GM18870 (cell line): ENCODE measurements around the gene PTPRN2.

Experiments
- ATAC-seq: cut with Tn5 transposase; IDR thresholded peaks from one replicate; pipeline ENCODE4 v1.9.1; 2021; ENCODE audit warnings: moderate library complexity; ENCODE audit not compliant: unreplicated experiment

The PTPRN2 gene

GRCh38 chr7:157722137-157723060 lies 865.2 kb downstream of the PTPRN2 start:
- ATAC-seq, result no peak

- no peak for ATAC-seq
These were observed 866.0 kb downstream of the PTPRN2 start for GRCh38 chr7:157721468-157722136.

GRCh38 chr7:157719705-157720655 lies 867.6 kb downstream of the PTPRN2 start:
- ATAC-seq, result no peak

- no peak for ATAC-seq
These were observed 868.5 kb downstream of the PTPRN2 start for GRCh38 chr7:157719008-157719682.

GRCh38 chr7:157718303-157719007 lies 869.2 kb downstream of the PTPRN2 start:
- no peak for ATAC-seq

GRCh38 chr7:157717211-157718174 lies 870.1 kb downstream of the PTPRN2 start:
- ATAC-seq, result no peak

- no peak for ATAC-seq
These were observed 871.7 kb downstream of the PTPRN2 start for GRCh38 chr7:157715938-157716280.

- no peak for ATAC-seq
These were observed 872.3 kb downstream of the PTPRN2 start for GRCh38 chr7:157715071-157715937.

- ATAC-seq, result no peak
These were observed 873.2 kb downstream of the PTPRN2 start for GRCh38 chr7:157714166-157715070.

- no peak for ATAC-seq
These were observed 874.0 kb downstream of the PTPRN2 start for GRCh38 chr7:157713591-157713990.

- ATAC-seq, result no peak
These were observed 874.9 kb downstream of the PTPRN2 start for GRCh38 chr7:157712666-157713235.

GRCh38 chr7:157711353-157711888 lies 876.2 kb downstream of the PTPRN2 start:
- no peak for ATAC-seq

GRCh38 chr7:157710396-157710795 lies 877.2 kb downstream of the PTPRN2 start:
- no peak for ATAC-seq

GRCh38 chr7:157709531-157710251 lies 877.9 kb downstream of the PTPRN2 start:
- no peak for ATAC-seq

- ATAC-seq, result no peak
These were observed 878.7 kb downstream of the PTPRN2 start for GRCh38 chr7:157708919-157709295.
